Stimulated activated effector memory CD8-positive, alpha-beta T cell treated with anti-CD3 and anti-CD28 coated beads, Interleukin-12 subunit alpha, Interleukin-12 subunit beta, amount 100 ng/mL, for 72 hours (primary cell): ENCODE measurements around the gene SFXN3.

ENCODE experiments used
- ATAC-seq: fragments of 150-1000 bp; cut with Tn5 transposase; 2 replicates; pipeline ENCODE4 v1.10.0; 2021
- DNase-seq, 2 donors: peaks; one replicate each; pipeline ENCODE4 v3.0.0; 2021 to 2022; ENCODE audit warnings: low spot score in 2 of 2
- H3K27ac Mint-ChIP-seq: one replicate; pipeline ENCODE4 v1.8.0; 2022; ENCODE audit warnings: mild to moderate bottlenecking, mixed read lengths
- H3K36me3 Mint-ChIP-seq: one replicate; pipeline ENCODE4 v1.8.0; 2022; ENCODE audit warnings: mild to moderate bottlenecking, mixed read lengths
- H3K4me1 Mint-ChIP-seq: one replicate; pipeline ENCODE4 v1.8.0; 2022; ENCODE audit warnings: mixed read lengths
- H3K4me3 Mint-ChIP-seq: one replicate; pipeline ENCODE4 v1.8.0; 2022; ENCODE audit warnings: mild to moderate bottlenecking, mixed read lengths
- H3K9me3 Mint-ChIP-seq: one replicate; pipeline ENCODE4 v1.8.0; 2022; ENCODE audit warnings: mixed read lengths

SFXN3 gene

GRCh38 chr10:101031128-101031795, at the start of gene SFXN3, which contains the start of gene PDZD7:
Gene SFXN3, plus strand, starts transcription at chr10:101031234. Its CDS starts 3,461 bp downstream, at chr10:101034695.
Gene PDZD7, minus strand, starts transcription at chr10:101031129. Its CDS starts 910 bp downstream, at chr10:101030219.
- DNase-seq (peak; percentile 98), ATAC-seq (peak; percentile 86)
- H3K9me3 Mint-ChIP-seq, result no peaks in the 10 kb centered on the region
- H3K27ac Mint-ChIP-seq, result peak within 1 kb of the TSS; percentile 89
- peaks cover 47% of the 10 kb centered on the region for H3K36me3 Mint-ChIP-seq
- peak within 1 kb of the TSS; percentile 88 for H3K4me3 Mint-ChIP-seq
- peaks cover 19% of the 10 kb centered on the region for H3K4me1 Mint-ChIP-seq

GRCh38 chr10:100982916-100983830, 47.9 kb upstream of the SFXN3 start:
- Mint-ChIP-seq H3K27ac (peak overlapping the region; percentile 1), H3K36me3 (peaks cover 40% of the 10 kb centered on the region), H3K4me1 (peaks cover 31% of the 10 kb centered on the region), H3K4me3 (no peak overlapping the region), H3K9me3 (no peaks in the 10 kb centered on the region)
- DNase-seq (no peak), ATAC-seq (no peak)

- H3K27ac Mint-ChIP-seq, result peak overlapping the region; percentile 68
- H3K9me3 Mint-ChIP-seq, result no peaks in the 10 kb centered on the region
- ATAC-seq, result no peak
- H3K36me3 Mint-ChIP-seq, result peaks cover 40% of the 10 kb centered on the region
- peaks cover 31% of the 10 kb centered on the region for H3K4me1 Mint-ChIP-seq
- no peak overlapping the region for H3K4me3 Mint-ChIP-seq
- DNase-seq, result no peak
Observed at GRCh38 chr10:100983868-100984671, 47.0 kb upstream of the SFXN3 start.

DNA sequence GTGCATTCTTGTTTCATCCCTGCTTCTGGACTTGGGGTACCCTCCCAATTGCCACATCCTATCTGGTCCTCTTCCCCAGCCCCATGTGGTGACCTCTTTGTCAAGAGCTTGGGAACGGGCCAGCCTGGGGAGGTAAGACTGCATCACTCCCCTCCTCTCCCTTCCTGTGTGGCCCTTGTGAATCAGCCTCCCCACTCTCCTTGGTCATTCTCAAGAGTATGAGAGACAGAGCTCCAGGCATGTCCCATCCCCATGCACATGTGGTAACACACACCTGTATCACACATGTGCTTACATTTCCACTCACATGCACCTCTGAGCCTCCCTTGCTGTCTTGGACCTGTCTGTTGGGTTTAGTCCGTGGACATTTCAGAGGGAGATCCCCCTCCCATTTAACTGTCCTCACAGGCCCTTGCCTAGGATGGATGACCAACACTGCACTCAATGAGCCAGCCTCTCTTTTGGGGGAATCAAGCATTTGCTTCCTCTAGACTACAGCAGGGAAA, 46.3 kb upstream of the SFXN3 start:
- Mint-ChIP-seq H3K4me3 (no peak overlapping the region), H3K36me3 (peaks cover 45% of the 10 kb centered on the region), H3K9me3 (no peaks in the 10 kb centered on the region), H3K4me1 (peaks cover 36% of the 10 kb centered on the region), H3K27ac (peak overlapping the region; percentile 68)
- DNase-seq (no peak), ATAC-seq (no peak)

- Mint-ChIP-seq H3K4me1 (peaks cover 42% of the 10 kb centered on the region), H3K9me3 (no peaks in the 10 kb centered on the region), H3K4me3 (peak overlapping the region; percentile 99), H3K27ac (no peak overlapping the region), H3K36me3 (peaks cover 50% of the 10 kb centered on the region)
- DNase-seq, result no peak
- ATAC-seq, result no peak
Observed at GRCh38 chr10:100985336-100985735, 45.7 kb upstream of the SFXN3 start.

DNA sequence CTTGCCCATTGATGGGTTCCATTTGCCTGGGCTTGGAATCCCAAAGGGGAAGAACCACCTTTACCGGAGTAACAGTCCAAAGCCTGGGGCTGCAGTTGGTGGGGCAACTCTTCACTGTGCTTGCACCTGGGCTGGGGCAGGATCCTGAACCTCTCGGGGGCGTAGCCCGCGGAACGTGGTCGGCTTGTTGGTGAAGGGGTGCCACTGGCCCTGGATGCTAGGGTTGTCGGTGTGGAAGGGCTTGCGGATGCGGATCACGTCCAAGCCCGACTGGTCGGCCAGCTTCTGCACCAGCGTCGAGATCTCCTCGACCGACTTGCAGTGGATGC, 44.4 kb upstream of the SFXN3 start:
- DNase-seq, result no peak
- no peak for ATAC-seq
- Mint-ChIP-seq H3K27ac (peak overlapping the region; percentile 97), H3K4me3 (peak overlapping the region; percentile 99), H3K36me3 (peaks cover 59% of the 10 kb centered on the region), H3K4me1 (peaks cover 53% of the 10 kb centered on the region), H3K9me3 (no peaks in the 10 kb centered on the region)

- ATAC-seq (peak; percentile 95), DNase-seq (peak; percentile 65 to 90)
- H3K4me1 Mint-ChIP-seq, result peaks cover 53% of the 10 kb centered on the region
- peak within 1 kb of the TSS; percentile 97 for H3K27ac Mint-ChIP-seq
- H3K4me3 Mint-ChIP-seq, result peak within 1 kb of the TSS; percentile 99
- H3K36me3 Mint-ChIP-seq, result peaks cover 60% of the 10 kb centered on the region
- no peaks in the 10 kb centered on the region for H3K9me3 Mint-ChIP-seq
Observed at GRCh38 chr10:100986952-100987684, 43.9 kb upstream of the SFXN3 start, which contains the start of the genes MRPL43 and TWNK. Gene MRPL43, minus strand, starts transcription at chr10:100987497. Its CDS starts 54 bp downstream, at chr10:100987443. Gene TWNK, plus strand, starts transcription at chr10:100987543. Its CDS starts 668 bp downstream, at chr10:100988211.

DNA sequence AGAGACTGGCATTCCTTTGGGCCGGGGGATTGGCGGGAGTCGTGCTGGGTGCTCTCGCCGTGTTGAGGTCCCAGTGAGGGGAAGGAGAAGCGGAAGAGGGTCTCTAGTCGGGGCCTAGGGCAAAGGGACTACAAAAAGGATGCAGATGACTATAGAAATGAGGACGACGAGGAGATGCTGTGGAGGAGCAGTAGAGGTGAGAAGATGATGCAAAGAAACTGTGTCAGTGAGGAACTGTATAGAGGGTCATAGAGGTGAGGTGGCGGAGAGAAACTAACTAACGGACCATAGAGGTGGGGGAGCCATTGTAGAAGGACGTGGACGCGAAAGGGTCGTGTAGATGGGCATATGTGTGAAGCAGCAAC, 43.4 kb upstream of the SFXN3 start:
- H3K36me3 Mint-ChIP-seq, result peaks cover 60% of the 10 kb centered on the region
- DNase-seq (no peak), ATAC-seq (peak; percentile 3)
- H3K9me3 Mint-ChIP-seq, result no peaks in the 10 kb centered on the region
- peaks cover 53% of the 10 kb centered on the region for H3K4me1 Mint-ChIP-seq
- peak overlapping the region; percentile 97 for H3K27ac Mint-ChIP-seq
- peak overlapping the region; percentile 99 for H3K4me3 Mint-ChIP-seq

- Mint-ChIP-seq H3K4me3 (peak overlapping the region; percentile 99), H3K4me1 (peaks cover 53% of the 10 kb centered on the region), H3K36me3 (peaks cover 65% of the 10 kb centered on the region), H3K9me3 (no peaks in the 10 kb centered on the region), H3K27ac (peak overlapping the region; percentile 97)
- ATAC-seq (no peak), DNase-seq (no peak)
Observed at GRCh38 chr10:100988166-100988565, 42.9 kb upstream of the SFXN3 start.

- DNase-seq (no peak), ATAC-seq (no peak)
- no peaks in the 10 kb centered on the region for H3K9me3 Mint-ChIP-seq
- H3K4me3 Mint-ChIP-seq, result peak overlapping the region; percentile 99
- H3K4me1 Mint-ChIP-seq, result peaks cover 50% of the 10 kb centered on the region
- peaks cover 74% of the 10 kb centered on the region for H3K36me3 Mint-ChIP-seq
- H3K27ac Mint-ChIP-seq, result no peak overlapping the region
Observed at GRCh38 chr10:100989088-100989487, 41.9 kb upstream of the SFXN3 start.

DNA sequence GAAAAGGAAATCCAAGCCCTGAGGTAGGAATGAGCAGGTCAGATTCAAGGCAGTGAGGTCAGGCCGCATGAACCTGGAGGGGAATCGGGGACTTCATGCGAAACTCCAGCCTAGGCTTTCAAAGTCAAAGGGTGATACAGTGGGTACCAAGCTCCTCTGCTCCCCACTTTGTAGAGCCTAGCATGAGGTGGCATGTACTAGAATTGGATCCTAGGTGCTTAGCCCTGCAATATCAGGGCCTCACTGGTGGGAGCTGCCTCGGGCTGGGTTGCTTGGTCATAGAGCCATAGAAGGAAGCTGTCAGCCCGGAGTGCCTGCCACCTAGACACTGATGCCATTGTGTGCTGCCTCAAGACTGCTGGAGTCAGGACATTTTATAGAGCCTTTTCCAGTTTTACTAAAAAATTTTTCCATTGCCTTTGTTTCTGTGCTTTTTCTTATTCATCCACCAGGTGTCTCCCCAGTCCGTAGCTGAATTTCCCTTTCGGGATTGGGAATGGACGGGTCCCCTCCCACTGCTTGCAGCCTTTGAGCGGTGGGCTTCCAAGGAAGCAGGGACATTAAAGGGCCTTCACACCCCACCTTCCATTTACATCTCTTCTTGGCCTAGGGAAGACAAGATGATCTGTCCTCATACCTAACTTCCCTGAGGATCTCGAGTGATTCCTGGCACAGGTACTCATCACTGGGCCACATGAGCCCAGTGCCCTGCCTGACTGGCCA, 36.9 kb upstream of the SFXN3 start:
- ATAC-seq, result no peak
- no peaks in the 10 kb centered on the region for H3K9me3 Mint-ChIP-seq
- H3K36me3 Mint-ChIP-seq, result peaks cover 78% of the 10 kb centered on the region
- DNase-seq, result no peak
- H3K27ac Mint-ChIP-seq, result peak overlapping the region; percentile 84
- H3K4me3 Mint-ChIP-seq, result no peak overlapping the region
- peaks cover 42% of the 10 kb centered on the region for H3K4me1 Mint-ChIP-seq

DNA sequence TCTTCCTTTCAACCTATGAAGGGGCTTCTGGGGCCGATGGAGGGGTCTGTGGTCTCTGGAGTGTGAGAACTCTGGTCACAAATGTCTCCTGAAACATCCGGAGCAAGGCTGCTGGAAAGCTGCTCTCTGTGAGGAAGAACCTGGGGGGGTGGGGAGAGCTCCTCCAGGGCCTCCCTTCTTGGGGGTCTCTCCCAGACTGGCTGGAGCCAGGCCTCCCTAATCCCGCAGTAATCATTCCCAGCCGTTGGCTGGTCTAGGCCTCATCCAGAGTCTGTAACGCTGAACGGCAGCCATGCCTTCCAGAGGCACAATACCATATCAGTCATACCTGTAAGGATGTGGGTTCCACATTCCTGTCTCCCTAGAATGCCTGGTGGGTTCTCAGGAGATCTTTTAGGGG, 35.9 kb upstream of the SFXN3 start:
- H3K4me3 Mint-ChIP-seq, result no peak overlapping the region
- ATAC-seq, result no peak
- peaks cover 68% of the 10 kb centered on the region for H3K36me3 Mint-ChIP-seq
- H3K9me3 Mint-ChIP-seq, result no peaks in the 10 kb centered on the region
- H3K4me1 Mint-ChIP-seq, result peaks cover 32% of the 10 kb centered on the region
- H3K27ac Mint-ChIP-seq, result peak overlapping the region; percentile 84
- DNase-seq, result no peak

DNA sequence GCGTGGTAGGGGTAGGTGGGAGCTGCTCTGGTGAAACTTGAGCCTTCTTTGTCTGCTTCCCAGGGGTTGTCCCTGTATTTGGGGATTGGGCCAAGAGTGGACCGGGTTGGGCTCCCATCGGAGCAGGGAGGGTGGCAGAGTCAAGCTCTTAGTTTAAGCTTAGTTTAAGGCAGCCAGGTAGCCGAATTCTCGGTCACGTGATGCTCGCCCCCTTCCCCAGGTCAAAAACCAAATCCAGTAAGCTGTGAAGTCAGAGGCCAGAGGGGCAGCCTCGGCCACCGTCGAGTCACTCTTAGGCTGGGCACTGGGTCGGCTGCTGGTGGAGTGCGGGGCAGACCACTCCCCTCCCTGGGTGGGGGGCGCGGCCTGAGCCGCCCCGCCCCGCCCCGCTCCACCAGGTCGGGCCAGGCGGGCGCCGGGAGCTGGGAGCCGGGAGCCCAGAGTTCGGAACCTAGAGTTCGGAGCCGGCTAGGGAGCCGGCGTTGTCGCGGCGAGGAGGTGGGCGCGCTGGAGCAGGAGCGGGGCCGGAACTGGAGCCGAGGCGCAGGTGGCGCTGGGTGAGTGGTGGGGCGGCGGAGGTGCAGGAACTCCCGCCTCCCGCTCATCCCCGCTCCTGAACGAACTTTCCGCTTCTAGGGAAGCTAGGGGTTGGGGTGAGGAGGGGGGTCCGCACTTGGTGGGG, 34.2 kb upstream of the SFXN3 start:
- DNase-seq (peak in 1 of 2 donors; percentile 77), ATAC-seq (peak; percentile 31)

More for the DNA sequence above, 34.2 kb upstream of the SFXN3 start:
- H3K9me3 Mint-ChIP-seq, result no peaks in the 10 kb centered on the region
- H3K36me3 Mint-ChIP-seq, result peaks cover 52% of the 10 kb centered on the region
- peak overlapping the region; percentile 84 for H3K27ac Mint-ChIP-seq
- H3K4me3 Mint-ChIP-seq, result peak overlapping the region; percentile 81
- H3K4me1 Mint-ChIP-seq, result peaks cover 28% of the 10 kb centered on the region
